ENCODE measurements around the gene IL10RB.
"Not testable (repeated sequence)": the region's sequence is repeated elsewhere in the genome, so short reads cannot be mapped to it uniquely, and the experiment has no call there.

The IL10RB gene

GRCh38 chr21:33249331-33250002 lies 16.7 kb upstream of the IL10RB start:
- TF ChIP-seq GLIS3 (CRISPR knock-in tag; IDR thresholded peaks at IDR 0.05) (no peak), TCF4 (CRISPR knock-in tag; IDR thresholded peaks at IDR 0.05; ENCODE audit: borderline replicate concordance) (no peak), ZNF565 (CRISPR knock-in tag; conservative IDR thresholded peaks at IDR 0.05; ENCODE audit: low read depth) (no peak), TSHZ2 (CRISPR knock-in tag; IDR thresholded peaks at IDR 0.05) (no peak), POU6F1 (CRISPR knock-in tag; IDR thresholded peaks at IDR 0.05; ENCODE audit: borderline replicate concordance, low read depth) (no peak)
- ATAC-seq: no peak

- ATAC-seq: no peak
- no peak for TF ChIP-seq ZNF565 (CRISPR knock-in tag; conservative IDR thresholded peaks at IDR 0.05; ENCODE audit: low read depth)
- no peak for TF ChIP-seq POU6F1 (CRISPR knock-in tag; IDR thresholded peaks at IDR 0.05; ENCODE audit: borderline replicate concordance, low read depth)
Measured at GRCh38 chr21:33251119-33251518, 15.0 kb upstream of the IL10RB start.

GRCh38 chr21:33253382-33253781 lies 12.8 kb upstream of the IL10RB start:
- ATAC-seq: not testable (repeated sequence)

GRCh38 chr21:33254766-33255165 lies 11.4 kb upstream of the IL10RB start:
- no peak for ATAC-seq

GRCh38 chr21:33255404-33255803 lies 10.8 kb upstream of the IL10RB start:
- TF ChIP-seq CSDC2 (CRISPR knock-in tag; IDR thresholded peaks at IDR 0.05) (no peak), ZFP3 (CRISPR knock-in tag; IDR thresholded peaks at IDR 0.05) (no peak), GLIS3 (CRISPR knock-in tag; IDR thresholded peaks at IDR 0.05) (no peak)
- no peak for ATAC-seq

More at GRCh38 chr21:33254766-33255165, 11.4 kb upstream of the IL10RB start:
- no peak for TF ChIP-seq CSRNP3 (CRISPR knock-in tag; IDR thresholded peaks at IDR 0.05)
- TF ChIP-seq SNAI2 (CRISPR knock-in tag; IDR thresholded peaks at IDR 0.05): no peak
- no peak for TF ChIP-seq ZNF8 (CRISPR knock-in tag; IDR thresholded peaks at IDR 0.05)
- no peak for TF ChIP-seq PPARA (CRISPR knock-in tag; IDR thresholded peaks at IDR 0.05; ENCODE audit: borderline replicate concordance)
- no peak for TF ChIP-seq CSDC2 (CRISPR knock-in tag; IDR thresholded peaks at IDR 0.05)
- TF ChIP-seq TOX (CRISPR knock-in tag; IDR thresholded peaks at IDR 0.05; ENCODE audit: borderline replicate concordance): no peak
- TF ChIP-seq ARNTL (CRISPR knock-in tag; IDR thresholded peaks at IDR 0.05; ENCODE audit: borderline replicate concordance, low read depth): no peak
- TF ChIP-seq PATZ1 (CRISPR knock-in tag; IDR thresholded peaks at IDR 0.05; ENCODE audit: borderline replicate concordance): no peak
- no peak for TF ChIP-seq ESRRG (CRISPR knock-in tag; IDR thresholded peaks at IDR 0.05)

All from SK-N-SH treated with all-trans-retinoic acid at 6 μM for 48 hours (cell line).